Mesenchymal stem cell (in vitro differentiated cells and primary cell): ENCODE measurements around the gene GSPT1.

Experiments used
- DNase-seq: peaks from one replicate; pipeline ENCODE4 v3.0.0-alpha.2; 2013
- H2AFZ ChIP-seq: one replicate; pipeline ENCODE4 v1.6.1; 2013; ENCODE audit warnings: low read depth, mild to moderate bottlenecking, control low read depth, inconsistent platforms, low read length, moderate library complexity
- H2AK5ac ChIP-seq: 2 replicates; pipeline ENCODE4 v1.6.1; 2013; ENCODE audit warnings: low read length, moderate library complexity, mild to moderate bottlenecking, inconsistent platforms; ENCODE audit not compliant: severe bottlenecking
- H2BK120ac ChIP-seq: one replicate; pipeline ENCODE4 v1.6.1; 2013; ENCODE audit warnings: low read depth, mild to moderate bottlenecking, inconsistent platforms, low read length, moderate library complexity
- H2BK12ac ChIP-seq, 2 experiments: one replicate each; pipeline ENCODE4 v1.6.1; 2013; ENCODE audit warnings: inconsistent platforms in 2 of 2, low read length in 2 of 2, mild to moderate bottlenecking in 2 of 2, moderate library complexity in 2 of 2, control low read depth in 1 of 2
- H2BK15ac ChIP-seq: one replicate; pipeline ENCODE4 v1.6.1; 2013; ENCODE audit warnings: mild to moderate bottlenecking, low read depth, inconsistent platforms; ENCODE audit not compliant: poor library complexity, severe bottlenecking
- H2BK5ac ChIP-seq: 2 replicates; pipeline ENCODE4 v1.6.1; 2013; ENCODE audit warnings: low read depth, mild to moderate bottlenecking, low read length, control low read depth, inconsistent platforms; ENCODE audit not compliant: poor library complexity, severe bottlenecking
- H3K14ac ChIP-seq, 2 experiments: one replicate each; pipeline ENCODE4 v1.6.1; 2013; ENCODE audit warnings: inconsistent platforms in 2 of 2, low read length in 2 of 2, control low read depth in 1 of 2, mild to moderate bottlenecking in 1 of 2, moderate library complexity in 1 of 2
- H3K18ac ChIP-seq, 2 experiments: one replicate each; pipeline ENCODE4 v1.6.1; 2013; ENCODE audit warnings: inconsistent platforms in 2 of 2, low read length in 2 of 2, control low read depth in 1 of 2, low read depth in 1 of 2, mild to moderate bottlenecking in 1 of 2
- H3K23ac ChIP-seq, 2 experiments: one replicate each; pipeline ENCODE4 v1.6.1; 2013; ENCODE audit warnings: inconsistent platforms in 2 of 2, low read length in 2 of 2, mild to moderate bottlenecking in 2 of 2, moderate library complexity in 2 of 2, control low read depth in 1 of 2
- H3K27ac ChIP-seq: 2 replicates; pipeline ENCODE4 v1.5.1; 2013; ENCODE audit warnings: mild to moderate bottlenecking, moderate library complexity, low read length, control low read depth, inconsistent platforms; ENCODE audit not compliant: poor library complexity, severe bottlenecking
- H3K27me3 ChIP-seq, 2 experiments: 2 replicates each; pipeline versions ENCODE4 v1.6.1 to v1.7.0; 2013; ENCODE audit warnings: low read length in 2 of 2, mild to moderate bottlenecking in 2 of 2, moderate library complexity in 2 of 2, control low read depth in 1 of 2, inconsistent platforms in 1 of 2; ENCODE audit not compliant: control insufficient read depth in 1 of 2, insufficient read depth in 1 of 2
- H3K36me3 ChIP-seq, 2 experiments: 2 replicates each; pipeline versions ENCODE4 v1.6.1 to v1.7.0; 2013; ENCODE audit warnings: low read length in 2 of 2, control low read depth in 1 of 2, inconsistent platforms in 1 of 2, low read depth in 1 of 2, mild to moderate bottlenecking in 1 of 2; ENCODE audit not compliant: insufficient read depth in 2 of 2, control insufficient read depth in 1 of 2
- H3K4ac ChIP-seq, 2 experiments: one replicate each; pipeline ENCODE4 v1.6.1; 2013; ENCODE audit warnings: inconsistent platforms in 2 of 2, low read length in 2 of 2, mild to moderate bottlenecking in 2 of 2, moderate library complexity in 2 of 2, control low read depth in 1 of 2, low read depth in 1 of 2
- H3K4me1 ChIP-seq: 2 replicates; pipeline ENCODE4 v1.6.1; 2013; ENCODE audit warnings: low read depth, low read length, control low read depth; ENCODE audit not compliant: control insufficient read depth, insufficient read depth
- H3K4me2 ChIP-seq: 2 replicates; pipeline ENCODE4 v1.6.1; 2013; ENCODE audit warnings: low read length, mild to moderate bottlenecking, inconsistent platforms; ENCODE audit not compliant: poor library complexity, severe bottlenecking
- H3K4me3 ChIP-seq, 2 experiments: 2 replicates each; pipeline versions ENCODE4 v1.5.1 to v1.7.0; 2013; ENCODE audit warnings: low read length in 2 of 2, mild to moderate bottlenecking in 2 of 2, control low read depth in 1 of 2, low read depth in 1 of 2; ENCODE audit not compliant: insufficient read depth in 1 of 2
- H3K79me1 ChIP-seq: replicated peaks from 2 replicates; pipeline ENCODE4 v1.6.1; 2013; ENCODE audit warnings: mild to moderate bottlenecking, control low read depth, low read length, inconsistent platforms; ENCODE audit not compliant: poor library complexity, severe bottlenecking
- H3K9ac ChIP-seq: 2 replicates; pipeline ENCODE4 v1.7.0; 2013; ENCODE audit warnings: mild to moderate bottlenecking, low read length, moderate library complexity
- H3K9me3 ChIP-seq: 2 replicates; pipeline ENCODE4 v1.7.0; 2013; ENCODE audit warnings: mild to moderate bottlenecking, low read length; ENCODE audit not compliant: control insufficient read depth
- H4K8ac ChIP-seq: one replicate; pipeline ENCODE4 v1.6.1; 2013; ENCODE audit warnings: inconsistent platforms, mild to moderate bottlenecking, low read length, moderate library complexity
- H4K91ac ChIP-seq: one replicate; pipeline ENCODE4 v1.6.1; 2013; ENCODE audit warnings: mild to moderate bottlenecking, low read length, inconsistent platforms
- WGBS: methylation state at CpG from one replicate; pipeline ENCODE4 v1.1.7; 2013; ENCODE audit warnings: mixed read lengths; 5-methylcytosine and 5-hydroxymethylcytosine counted together

Gene GSPT1

DNA sequence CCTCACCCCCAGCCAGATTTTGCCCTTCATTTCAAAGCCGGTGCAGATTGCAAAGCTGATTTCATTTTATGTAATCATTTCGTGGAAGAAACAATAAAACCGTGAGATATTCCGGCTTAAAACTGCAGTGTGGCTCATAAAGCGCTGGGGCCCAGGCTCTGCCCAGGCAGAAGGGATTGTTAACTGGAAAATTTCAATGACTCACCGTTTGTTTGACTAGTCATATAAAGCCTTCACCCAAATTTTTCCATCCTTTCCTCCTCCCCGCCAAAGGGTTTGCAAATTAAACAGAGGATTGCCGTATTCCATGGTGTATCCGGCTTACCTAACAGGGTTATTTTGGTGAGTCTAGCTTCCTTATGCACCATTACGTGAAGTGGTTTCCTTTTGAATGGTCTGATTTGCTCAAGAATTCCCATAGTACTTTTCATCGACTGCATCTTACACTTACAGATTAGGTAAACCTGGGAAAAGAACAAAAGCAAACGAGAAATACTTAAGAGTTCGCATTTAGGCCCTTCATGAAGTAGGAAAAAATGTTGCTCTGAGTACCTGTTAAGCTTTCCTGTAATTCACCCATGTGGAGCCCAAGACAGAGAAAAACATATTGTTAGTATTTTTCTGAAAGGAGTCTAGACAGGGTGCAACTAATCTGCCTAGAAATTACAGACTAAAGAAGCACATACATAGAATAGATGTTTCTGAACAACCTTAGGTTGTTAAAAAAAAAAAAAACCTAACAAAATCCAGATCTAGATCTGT, 949 bp upstream of the GSPT1 start:
- Histone ChIP-seq H3K27ac (peak overlapping the region; percentile 18), H3K79me1 (no peaks in the 10 kb centered on the region), H3K36me3 (no peaks in the 10 kb centered on the region), H2BK12ac (no peak overlapping the region), H3K23ac (no peak overlapping the region), H3K9ac (peak overlapping the region; percentile 90), H4K8ac (peak overlapping the region; percentile 74), H3K18ac (peak overlapping the region in 1 of 2 experiments; percentile 52), H3K4me2 (peak overlapping the region; percentile 86), H2AFZ (peak overlapping the region; percentile 66), H2BK15ac (no peak overlapping the region), H2BK5ac (no peak overlapping the region), H3K27me3 (peaks cover 0 to 9% of the 10 kb centered on the region in 2 experiments), H3K4ac (peak overlapping the region in 1 of 2 experiments; percentile 4), H3K4me3 (peak overlapping the region in 1 of 2 experiments; percentile 85), H3K4me1 (no peaks in the 10 kb centered on the region), H4K91ac (no peak overlapping the region), H2AK5ac (peak overlapping the region; percentile 52), H3K9me3 (no peaks in the 10 kb centered on the region), H2BK120ac (no peak overlapping the region), H3K14ac (no peak overlapping the region)
- 69% methylated on average over 12 of the region's 13 CpGs for WGBS
- peak; percentile 65 for DNase-seq

DNA sequence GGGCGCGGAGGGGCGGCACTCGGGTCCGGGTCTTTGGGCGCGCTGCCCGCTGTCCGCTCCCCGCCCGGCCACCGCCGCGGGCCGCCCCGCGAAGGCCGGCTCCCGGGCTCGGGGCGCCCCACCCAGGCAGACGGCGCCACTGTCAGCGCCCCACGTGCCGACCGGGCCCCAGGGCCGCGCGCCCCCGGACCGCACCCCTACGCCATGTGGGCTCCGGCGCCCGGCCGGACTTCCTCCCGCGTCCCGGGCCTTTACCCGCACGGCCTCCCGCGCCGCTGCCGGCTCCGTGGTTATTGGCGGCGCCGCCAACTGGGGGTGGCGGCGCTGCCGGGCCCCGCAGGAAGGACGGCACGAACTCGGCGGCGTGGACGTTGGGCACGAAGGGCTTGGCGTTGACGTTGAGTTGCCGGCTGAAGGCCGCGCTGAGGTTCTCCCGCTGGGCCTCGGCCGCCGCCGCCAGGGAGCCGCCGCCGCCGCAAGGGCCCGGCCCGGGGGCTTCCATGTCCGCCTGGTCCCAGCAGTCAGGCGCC, 577 bp downstream of the GSPT1 start:
- Histone ChIP-seq H3K14ac (peak overlapping the region in 1 of 2 experiments; percentile 96), H3K23ac (peak overlapping the region; percentile 79 to 92), H3K4me3 (peak overlapping the region; percentile 93 to 99), H3K27me3 (peaks cover 0 to 3% of the 10 kb centered on the region in 2 experiments), H4K91ac (peak overlapping the region; percentile 93), H2BK15ac (peak overlapping the region; percentile 80), H4K8ac (peak overlapping the region; percentile 85), H3K4ac (peak overlapping the region; percentile 51 to 98), H2BK5ac (no peak overlapping the region), H3K9ac (peak overlapping the region; percentile 94), H3K18ac (peak overlapping the region; percentile 95 to 100), H3K4me2 (peak overlapping the region; percentile 87), H3K4me1 (peaks cover 1% of the 10 kb centered on the region), H3K36me3 (no peaks in the 10 kb centered on the region), H3K9me3 (no peaks in the 10 kb centered on the region), H2BK12ac (peak overlapping the region in 1 of 2 experiments; percentile 60), H2AK5ac (no peak overlapping the region), H2BK120ac (peak overlapping the region; percentile 79), H3K79me1 (no peaks in the 10 kb centered on the region), H2AFZ (peak overlapping the region; percentile 92), H3K27ac (peak overlapping the region; percentile 51)
- DNase-seq: peak; percentile 46
- under 1% methylated on average over 62 of the region's 79 CpGs for WGBS

DNA sequence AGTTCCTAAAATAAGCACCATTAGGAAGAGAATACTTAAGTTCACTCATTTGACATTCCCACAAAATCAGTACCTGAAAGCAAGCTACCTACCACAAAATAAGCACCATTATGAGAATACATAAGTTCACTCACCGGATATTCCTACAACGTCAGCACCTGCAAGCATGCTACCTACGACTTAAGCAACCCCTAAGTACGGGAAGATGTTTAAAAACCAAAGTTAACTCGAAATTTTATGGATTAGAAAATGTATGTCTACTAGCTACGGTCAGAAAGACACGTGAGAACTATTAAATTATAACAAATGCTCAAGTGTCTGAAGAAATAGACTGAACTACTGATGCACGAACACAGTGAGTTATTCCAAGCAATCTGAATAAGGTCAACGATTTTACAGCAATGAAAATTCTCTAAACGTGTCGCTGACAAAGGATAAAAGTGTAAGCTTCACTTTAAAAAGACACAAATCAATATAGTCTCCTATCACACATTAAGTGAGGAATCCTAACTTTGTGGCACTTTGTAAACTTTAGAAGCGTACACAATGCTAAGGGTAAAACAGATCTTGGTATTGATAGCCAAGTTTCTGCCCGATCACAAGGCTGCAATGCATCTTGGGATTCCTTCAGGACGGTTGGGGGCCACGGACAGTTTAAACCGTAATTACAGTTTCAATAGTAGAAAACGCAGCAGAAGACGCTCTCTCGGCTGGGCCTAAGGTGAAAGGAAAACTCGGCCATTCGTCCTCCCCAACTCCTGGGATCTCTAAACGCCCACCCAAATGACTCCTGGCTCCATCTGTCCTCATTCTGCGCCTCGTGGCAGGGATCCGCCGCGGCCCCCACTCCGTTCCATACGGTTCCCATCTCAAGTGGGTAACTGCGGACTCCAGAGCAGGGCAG, 1.3 kb downstream of the GSPT1 start:
- H3K14ac ChIP-seq: peak overlapping the region in 1 of 2 experiments; percentile 83
- no peak overlapping the region for H2BK12ac ChIP-seq
- H2AFZ ChIP-seq: no peak overlapping the region
- H3K9ac ChIP-seq: peak overlapping the region; percentile 94
- peak overlapping the region; percentile 67 for H4K91ac ChIP-seq
- peak overlapping the region; percentile 0 to 98 for H3K4ac ChIP-seq
- DNase-seq: peak; percentile 59
- no peaks in the 10 kb centered on the region for H3K27me3 ChIP-seq
- peak overlapping the region in 1 of 2 experiments; percentile 64 for H3K23ac ChIP-seq
- H2BK15ac ChIP-seq: peak overlapping the region; percentile 19
- H3K18ac ChIP-seq: peak overlapping the region; percentile 45 to 91
- no peaks in the 10 kb centered on the region for H3K36me3 ChIP-seq
- H3K4me3 ChIP-seq: peak overlapping the region; percentile 93 to 99
- H3K27ac ChIP-seq: peak overlapping the region; percentile 51
- no peak overlapping the region for H4K8ac ChIP-seq
- H3K79me1 ChIP-seq: no peaks in the 10 kb centered on the region
- no peak overlapping the region for H2AK5ac ChIP-seq
- peak overlapping the region; percentile 79 for H2BK120ac ChIP-seq
- H3K4me2 ChIP-seq: peak overlapping the region; percentile 87
- no peak overlapping the region for H2BK5ac ChIP-seq
- WGBS: 4% methylated on average over 23 of the region's 30 CpGs
- no peaks in the 10 kb centered on the region for H3K9me3 ChIP-seq
- peaks cover 1% of the 10 kb centered on the region for H3K4me1 ChIP-seq
